Measurements from ENCODE around the gene PDZD2.

The PDZD2 gene

DNA sequence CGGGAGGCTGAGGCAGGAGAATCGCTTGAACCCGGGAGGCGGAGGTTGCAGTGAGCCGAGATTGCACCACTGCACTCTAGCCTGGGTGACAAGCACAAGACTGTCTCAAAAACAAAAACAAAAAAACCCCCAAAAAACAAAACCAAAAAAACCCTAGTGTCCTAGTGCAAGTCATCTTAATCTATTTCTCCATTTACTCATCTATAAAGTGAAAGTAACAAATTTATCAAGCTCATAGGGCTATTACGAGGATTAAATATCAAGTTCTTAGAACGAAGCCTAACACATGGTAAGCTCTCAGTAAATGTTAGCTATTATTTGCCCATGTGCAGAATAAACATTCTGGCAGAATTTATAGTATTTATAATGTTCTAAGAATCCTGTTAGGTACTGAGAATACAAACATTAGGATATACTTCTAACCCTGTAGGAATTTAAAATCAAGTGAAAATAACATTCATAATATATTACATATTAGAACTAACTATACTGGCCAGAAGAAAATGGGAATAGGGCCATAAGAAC lies 490.2 kb downstream of the PDZD2 start:
- DNase-seq: no peak

DNA sequence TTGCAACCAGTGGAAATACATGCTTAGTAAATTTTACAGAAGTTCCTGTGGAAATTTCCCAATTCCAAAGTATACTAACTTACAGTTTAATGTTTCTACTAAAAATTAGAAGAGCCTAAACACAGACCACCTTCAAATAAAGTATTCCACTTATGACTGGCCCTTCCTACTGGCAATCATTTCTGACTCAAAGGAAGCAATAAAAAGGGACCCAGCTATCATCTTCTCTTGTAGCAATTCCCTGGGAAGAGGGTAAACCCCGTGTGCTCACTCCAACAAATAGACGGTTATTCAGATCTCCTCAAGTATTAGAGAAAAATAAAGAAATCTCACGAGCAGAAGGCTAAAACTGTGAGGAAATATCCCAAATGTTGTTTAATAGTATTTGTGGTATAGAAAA lies 491.9 kb downstream of the PDZD2 start:
- no peak for DNase-seq

DNA sequence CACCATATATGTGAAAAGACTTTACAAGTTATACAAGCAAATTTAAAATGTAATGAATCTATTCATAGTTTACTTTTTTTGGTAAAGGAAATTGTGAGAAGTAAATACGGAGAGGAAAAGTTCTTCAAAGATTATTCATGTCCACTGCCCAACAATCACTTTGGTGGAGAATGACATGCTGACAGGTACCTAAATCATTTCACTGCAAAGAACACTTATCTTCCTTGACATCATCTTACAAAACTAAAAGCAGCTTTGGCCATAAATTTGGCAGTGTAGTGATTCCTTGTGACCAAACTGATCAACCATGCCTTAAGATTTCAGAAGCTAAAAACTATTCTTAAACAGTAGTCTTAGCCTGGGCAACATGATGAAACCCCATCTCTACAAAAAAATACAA lies 492.7 kb downstream of the PDZD2 start:
- DNase-seq: no peak

DNA sequence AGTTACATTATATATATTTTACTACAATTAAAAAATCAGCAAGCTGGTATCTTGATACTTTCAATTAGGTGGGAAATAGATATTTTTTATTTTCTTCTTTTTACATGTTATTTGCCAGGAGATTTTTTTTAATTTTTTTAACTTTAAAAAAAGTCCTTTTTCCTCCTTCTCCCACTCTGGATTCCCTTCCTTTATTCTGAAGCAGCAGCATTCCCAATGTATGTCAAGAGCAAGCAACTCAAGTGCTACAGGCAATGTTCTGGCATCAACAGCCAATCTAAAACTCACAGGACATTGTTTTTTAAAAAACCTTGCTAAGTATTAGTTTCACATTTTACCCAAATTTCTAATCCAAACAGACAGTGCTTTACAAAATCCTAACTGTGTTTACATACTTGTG lies 493.8 kb downstream of the PDZD2 start:
- no peak for DNase-seq

DNA sequence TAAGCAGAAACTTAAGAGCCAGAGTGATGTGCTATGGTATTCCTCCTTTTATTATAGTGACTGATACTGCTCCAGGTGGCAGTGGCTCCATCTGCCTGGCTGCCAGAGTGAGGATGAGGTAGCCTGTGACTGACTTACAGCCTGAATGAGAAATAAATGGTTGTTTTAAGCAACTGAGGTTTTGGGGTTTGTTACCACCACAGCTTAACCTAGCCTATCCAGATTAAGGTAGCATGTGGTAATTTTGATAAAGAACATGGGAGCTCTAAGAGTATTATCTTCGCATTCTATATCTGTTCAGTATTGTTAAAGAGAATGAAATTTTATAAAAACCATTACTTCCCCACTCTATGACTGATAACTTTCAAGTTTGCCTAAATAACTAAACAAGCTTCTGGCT lies 496.2 kb downstream of the PDZD2 start:
- no peak for DNase-seq

DNA sequence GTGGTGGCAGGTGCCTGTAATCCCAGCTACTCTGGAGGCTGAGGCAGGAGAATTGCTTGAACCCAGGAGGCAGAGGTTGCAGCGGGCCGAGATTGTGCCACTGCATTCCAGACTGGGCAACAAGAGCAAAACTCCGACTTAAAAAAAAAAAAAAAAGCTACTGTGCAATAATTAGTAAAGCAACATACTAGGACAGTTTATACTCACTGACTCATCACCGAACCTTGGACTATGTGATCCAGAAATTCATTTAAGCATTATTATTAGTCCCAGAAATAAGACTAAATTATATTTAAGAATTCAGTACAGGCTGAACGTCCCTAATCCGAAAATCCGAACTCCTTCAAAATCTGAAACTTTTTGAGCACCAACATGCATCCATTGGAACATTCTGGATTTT lies 497.4 kb downstream of the PDZD2 start:
- DNase-seq: no peak

DNA sequence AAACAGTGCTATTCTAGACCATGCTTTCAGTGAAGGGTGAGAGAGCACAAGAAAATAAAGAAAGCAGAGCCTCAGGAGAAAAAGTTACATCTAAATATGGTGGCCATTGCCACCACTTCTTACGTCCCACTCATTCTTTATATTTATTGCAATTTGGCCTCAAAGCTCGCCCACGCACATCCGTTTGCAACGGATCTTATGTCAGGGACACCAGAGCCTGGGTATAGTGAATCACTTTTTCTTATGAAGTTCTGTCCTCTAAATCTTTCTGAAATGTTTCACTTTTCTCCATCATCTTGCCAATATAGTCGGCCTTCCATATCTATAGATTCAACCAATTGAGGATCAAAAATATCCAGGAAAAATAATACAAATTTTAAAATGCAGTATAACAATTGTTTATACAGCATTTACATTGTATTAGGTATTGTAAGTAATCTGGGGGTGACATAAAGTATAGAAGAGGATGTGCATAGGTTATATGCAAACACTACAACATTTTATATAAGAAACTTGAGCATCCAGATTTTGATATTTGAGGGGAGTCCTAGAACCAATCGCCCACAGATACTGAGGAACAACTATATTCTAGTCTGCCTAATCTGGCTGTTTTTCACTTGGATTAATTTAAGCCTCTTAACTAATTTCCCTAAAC lies 500.0 kb downstream of the PDZD2 start:
- DNase-seq: no peak

DNA sequence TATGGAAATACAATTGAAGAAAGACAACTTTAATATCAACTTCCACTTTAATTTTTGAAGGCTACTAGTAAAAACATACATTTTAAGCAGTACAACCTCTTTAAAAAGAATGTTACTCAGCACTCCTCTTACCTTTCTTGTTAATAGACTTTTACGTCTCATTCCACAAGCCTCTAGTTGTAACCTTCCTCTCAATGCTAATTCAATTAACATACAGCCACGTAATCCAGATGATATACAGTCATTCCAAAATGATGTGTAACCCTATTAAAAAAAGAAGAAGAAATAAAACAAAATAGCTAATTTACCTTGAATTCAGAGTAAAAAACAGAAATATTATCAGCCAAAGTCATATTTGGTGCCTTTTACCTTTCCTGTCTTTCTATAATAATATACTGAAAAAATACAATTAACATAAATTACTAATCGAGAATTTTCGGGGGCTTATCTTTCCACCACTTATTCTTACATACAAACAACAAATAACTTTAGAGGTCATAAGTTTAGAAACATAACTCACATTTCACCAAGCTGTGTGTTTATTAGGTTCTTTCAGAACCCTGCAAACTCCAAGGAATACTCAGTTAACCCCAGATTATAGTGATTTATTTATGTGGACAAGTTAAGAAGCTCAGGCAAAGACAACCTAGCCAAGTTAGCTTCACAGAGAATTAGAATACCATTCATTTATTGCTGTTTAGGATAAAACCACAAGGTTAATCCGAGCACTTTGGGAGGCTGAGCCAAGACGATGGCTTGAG lies 504.9 kb downstream of the PDZD2 start:
- DNase-seq: no peak

DNA sequence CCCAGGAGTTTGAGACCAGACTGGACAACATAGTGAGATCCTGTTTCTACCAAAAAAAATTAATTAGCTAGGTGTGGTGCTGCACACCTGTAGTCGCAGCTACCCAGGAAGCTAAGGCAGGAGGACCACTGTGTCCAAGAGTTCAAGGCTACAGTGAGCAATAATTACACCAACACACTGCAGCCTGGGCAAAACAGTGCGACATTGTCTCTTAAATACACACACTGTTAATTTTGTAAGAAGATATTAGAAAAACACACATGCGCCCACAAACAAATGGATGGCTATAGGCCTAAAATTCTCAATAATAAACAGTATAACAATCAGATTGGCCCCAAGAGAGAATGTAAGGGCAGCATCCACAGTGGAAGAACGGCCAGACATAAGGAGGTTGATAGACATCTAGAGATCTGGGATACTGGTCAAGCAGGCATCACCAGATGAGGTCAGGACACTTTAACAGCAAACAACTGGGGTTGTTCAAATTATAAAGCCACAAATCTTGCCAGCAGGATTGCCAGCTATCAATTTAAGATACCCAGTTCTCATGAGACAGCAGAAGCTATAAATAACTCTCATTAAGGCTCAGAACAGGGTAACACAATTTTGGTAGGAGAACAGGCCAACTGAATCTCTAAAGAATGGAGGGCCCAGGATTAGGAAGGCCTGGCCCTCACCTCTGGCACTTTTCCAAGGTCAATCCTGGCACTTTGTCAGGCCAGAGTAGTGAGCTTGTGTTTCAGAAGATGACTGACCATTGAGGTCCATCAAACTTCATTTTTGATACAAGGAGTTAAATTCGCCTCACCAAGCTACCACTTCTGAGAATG lies 505.7 kb downstream of the PDZD2 start:
- DNase-seq: peak in 6 of 56 donors; percentile 0 to 32 (median 6)

DNA sequence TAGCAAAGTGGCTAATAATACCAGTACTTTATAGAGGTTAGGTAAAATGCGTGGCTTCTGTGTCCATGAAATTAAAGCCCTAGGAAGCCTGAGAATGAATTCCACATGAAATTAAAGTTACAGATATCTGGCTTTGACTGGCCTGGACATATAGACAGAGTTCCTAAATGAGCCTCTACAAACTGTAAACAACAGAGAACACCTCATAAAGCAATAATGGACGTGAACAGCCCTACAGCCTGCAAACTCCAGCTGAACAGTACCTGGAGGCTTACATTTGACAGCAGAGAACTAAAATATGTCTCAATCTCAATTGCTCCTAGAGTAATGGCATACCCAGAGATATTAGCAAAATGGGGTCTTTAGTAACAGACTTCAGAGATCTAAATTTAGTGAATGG lies 506.4 kb downstream of the PDZD2 start:
- no peak for DNase-seq

DNA sequence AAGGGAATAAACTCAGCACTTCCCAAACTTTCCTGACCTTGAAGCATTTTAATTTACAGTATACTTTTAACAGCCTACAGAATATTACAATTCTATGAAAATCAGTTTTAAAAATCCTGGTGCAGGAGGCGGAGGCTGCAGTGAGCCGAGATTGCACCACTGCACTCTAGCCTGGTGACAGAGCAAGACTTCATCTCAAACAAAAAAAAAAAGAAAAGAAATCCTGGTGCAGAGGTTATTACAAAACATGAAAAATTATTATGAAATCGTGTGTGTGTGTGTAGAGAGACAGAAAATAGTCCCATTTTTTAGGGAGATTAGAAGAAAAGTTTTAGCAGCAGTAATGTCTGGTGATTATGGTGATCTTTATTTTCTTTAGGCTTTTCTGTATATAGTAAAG lies 508.3 kb downstream of the PDZD2 start:
- no peak for DNase-seq

DNA sequence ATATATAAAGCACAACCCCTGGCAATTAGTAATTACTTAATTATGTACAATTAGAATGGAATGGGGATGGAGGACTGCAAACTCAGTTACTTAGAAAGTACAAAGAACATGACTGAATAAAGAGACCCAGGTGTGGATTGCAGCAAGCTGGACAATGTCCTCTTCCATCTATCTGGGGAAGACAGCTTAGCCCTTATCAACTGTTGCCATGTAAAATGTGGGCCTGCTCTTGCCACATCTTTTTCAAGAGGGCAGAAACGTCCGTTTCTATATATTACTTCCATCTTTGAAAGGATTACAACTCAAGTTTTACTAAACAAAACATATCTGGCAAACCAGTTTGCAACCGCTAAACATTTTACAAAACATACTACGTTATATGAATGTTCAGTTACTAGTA lies 509.0 kb downstream of the PDZD2 start:
- no peak for DNase-seq

DNA sequence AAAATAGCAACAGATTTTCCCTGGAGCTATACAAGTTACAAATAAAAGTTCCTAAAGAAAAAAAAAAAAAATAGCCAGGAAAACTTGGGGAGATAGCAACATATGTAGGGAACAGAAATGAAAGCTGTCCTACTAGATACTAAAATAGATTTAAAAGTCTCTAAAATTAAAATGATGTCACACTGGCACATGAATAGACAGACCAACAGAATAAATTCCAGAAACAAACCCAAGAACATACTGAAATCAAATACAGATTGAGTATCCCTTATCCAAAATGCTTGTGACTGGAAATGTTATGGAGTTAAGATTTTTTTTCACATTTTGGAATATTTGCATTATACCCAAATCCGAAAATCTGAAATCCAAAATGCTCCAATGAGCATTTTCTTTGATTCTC lies 511.4 kb downstream of the PDZD2 start:
- no peak for DNase-seq

DNA sequence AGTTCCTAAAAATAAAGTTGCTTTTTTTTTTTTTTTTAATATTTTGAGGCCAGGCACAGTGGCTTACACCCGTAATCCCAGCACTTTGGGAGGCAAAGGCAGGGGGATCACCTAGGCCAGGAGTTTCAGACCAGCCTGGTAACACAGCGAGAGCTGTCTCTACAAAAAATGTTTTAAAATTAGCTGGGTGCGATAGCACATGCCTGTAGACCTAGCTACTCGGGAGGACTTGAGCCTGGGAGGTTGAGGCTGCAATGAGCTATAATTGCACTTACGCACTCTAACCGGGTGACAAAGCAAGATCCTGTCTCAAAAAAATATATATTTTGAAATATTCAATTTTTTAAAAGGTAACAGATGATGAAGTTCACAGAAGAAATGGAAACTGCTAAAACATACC lies 512.3 kb downstream of the PDZD2 start:
- no peak for DNase-seq

DNA sequence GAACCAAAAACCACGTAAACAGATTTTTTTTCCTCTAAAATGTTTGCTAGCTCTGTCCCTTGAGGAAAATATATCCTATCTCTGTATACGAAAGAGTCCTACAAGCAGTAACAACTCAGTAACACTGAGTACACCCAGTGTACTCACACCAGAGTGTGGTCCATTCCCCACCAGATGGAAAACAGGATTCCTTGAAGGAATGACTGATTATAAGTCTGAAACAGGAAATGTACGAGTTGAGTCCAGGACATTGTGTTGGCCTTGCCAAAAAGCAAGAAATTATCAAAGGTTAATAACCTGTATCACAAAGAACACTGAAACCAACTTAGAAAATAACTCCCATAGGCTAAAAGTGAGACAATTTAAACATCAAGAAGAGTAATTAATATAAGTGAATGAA lies 514.8 kb downstream of the PDZD2 start:
- DNase-seq: no peak

DNA sequence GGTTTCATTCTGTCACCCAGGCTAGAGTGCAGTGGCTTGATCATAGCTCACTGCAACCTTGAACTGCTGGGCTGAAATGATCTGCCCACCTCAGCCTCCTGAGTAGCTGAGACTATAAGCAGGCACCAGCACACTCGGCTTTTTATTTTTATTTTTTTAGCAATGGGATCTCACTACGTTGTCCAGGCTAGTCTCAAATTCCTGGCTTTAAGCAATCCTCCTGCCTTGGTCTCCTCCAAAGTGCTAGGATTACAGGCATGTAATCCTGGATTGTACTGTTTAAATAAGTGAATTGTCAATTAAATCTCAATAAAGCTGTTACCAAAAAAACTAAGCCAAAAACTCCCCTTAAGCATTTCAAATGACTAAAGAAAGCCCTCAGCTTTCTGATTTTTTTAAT lies 516.3 kb downstream of the PDZD2 start:
- DNase-seq: no peak

DNA sequence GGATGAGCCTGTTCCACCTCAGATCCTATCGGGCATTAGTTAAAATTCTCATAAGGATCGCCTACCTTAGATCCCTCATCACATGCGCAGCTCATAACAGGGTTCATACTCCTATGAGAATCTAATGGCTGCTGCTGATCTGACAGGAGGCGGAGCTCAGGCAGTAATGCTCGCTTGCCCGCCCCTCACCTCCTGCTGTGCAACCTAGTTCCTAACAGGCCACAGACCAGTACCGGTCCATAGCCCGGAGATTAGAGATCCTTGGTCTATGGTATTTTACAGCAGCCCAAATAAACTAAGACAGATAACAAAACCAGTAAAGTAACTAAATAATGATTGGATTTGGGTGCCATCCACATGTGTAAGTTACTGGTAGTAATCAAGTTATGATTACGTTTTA lies 517.7 kb downstream of the PDZD2 start:
- DNase-seq: no peak

DNA sequence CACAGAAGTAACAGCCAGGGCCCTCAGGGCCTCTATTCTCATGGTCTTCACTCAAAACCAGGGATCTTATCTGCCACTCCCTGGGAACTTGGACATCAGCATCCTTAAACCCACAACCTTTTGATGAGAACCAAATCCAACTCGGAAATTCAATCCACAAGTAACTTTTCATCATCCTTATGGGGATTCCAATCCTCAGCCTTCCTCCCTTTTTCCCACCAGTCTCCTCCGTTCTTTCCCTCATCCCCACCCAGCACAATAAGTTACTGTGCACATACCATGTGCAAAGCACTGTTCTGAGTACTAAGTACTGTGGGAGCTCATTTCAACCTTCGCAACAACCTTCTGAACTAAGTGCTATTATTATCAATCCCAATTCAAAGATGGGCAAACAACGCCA lies 518.1 kb downstream of the PDZD2 start:
- DNase-seq: no peak

DNA sequence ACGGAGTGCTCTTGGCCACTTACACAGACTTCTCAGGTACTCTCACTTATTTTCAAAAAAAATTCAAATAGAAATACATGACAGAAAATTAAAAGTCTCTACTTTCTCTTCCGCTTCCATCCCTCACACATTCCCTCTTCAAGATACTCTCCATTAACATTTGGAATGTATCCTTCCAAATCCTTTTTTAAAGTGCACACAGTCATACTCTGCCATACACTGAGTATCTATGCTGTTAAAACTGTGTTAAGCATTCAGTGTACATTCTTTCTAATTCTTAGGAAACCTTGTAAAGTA lies 519.7 kb downstream of the PDZD2 start:
- no peak for DNase-seq

DNA sequence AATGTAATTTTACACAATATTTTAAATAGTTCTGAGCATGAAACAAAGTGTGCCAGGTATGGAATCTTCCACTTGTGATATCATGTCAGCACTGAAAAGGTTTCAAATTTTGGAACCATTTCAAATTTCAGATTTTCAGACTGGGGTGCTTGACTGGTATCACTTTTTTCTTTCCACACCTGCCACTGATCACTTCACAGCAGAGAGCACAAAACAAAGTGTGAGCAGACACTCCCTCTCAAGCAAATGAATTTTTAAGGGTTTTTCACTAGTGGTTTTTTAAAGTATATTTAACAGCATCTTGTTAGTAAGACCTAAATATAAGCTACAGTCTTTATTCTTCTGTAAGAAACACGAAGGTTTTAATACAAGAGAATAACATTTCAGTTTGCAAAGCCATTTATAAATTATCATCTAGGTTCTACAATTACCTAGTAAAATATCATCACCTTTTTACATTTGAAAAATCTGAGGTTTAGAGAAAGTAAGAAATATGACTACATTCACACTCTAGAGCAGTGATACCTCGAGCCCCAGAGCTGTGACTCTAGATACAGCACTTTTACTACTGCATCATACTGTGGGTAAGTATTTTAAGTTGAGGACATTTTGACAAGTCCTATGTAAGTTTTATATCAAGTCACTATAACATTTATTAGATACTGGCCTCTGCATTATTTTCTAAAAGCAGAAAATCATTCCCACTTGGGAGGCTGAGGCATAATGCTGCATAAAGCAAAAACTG lies 520.6 kb downstream of the PDZD2 start:
- no peak for DNase-seq

DNA sequence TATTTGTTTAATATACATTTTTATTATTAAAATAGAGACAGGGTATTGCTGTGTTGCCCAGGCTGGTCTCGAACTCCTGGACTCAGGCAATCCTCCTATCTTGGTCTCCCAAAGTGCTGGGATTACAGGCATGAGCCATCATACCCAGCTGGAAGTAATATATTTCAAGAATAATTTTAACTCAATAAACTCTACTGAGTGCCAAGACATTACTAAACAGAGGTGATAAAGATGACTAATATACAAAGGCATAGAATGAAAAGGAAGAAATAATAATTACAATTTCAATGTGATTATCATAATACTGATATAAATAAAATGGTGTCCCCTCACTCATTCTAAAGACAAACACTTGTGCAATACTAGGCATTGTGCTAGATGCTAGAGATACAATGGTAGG lies 521.3 kb downstream of the PDZD2 start:
- DNase-seq: no peak

Measured in nucleus accumbens (tissue), 56 donors.